VCaP (cell line): ENCODE results near the gene CADPS.
A peak's percentile ranks its signal among the peaks of the same experiment; 100 is the strongest.

Experiments used
- H3K27ac ChIP-seq: fragments of 450-650 bp; 2 replicates; pipeline ENCODE4 v1.5.1; 2017
- CTCF ChIP-seq: fragments of 450-650 bp; conservative IDR thresholded peaks from 2 replicates; pipeline ENCODE4 v1.5.1; 2017; ENCODE audit warnings: mild to moderate bottlenecking, moderate library complexity

The CADPS gene

DNA sequence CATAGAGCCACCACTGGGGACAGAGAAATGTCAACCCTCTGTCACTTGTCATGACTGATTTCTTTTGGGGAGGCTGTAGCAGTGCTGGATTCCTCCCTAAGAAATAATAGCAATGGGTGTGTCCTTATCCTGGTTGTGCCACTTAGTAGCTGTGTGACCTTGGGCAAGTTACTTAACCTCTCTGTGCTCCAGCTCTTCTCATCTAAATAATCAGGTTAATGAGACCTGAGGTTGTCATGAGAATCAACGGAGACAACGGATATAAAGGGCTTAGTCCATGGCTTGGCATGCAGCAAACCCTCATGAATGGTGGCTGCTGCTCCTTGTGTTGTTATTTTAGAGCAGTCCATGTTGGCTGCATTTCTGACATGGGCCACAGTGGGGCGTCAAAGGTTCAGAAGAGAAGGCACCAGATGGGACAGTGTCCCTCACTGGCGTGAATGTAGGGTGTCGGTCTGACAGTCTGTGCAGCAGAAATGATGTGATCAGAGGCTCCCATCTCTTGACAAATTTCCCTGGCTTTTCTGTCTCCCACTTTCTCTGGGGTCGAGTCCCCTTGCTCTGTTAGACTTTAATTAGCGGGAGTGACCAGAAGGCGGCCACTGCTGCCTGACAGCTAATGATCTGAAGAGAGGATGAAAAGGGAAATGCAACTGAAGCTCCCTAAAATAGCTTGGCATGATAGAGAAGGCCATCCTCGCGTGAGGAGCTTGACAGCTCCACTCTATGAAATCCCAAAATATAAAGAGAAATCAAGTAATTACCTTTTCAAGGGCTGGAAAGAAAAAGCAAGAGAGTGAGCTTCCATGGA, 209.4 kb downstream of the CADPS start:
- H3K27ac ChIP-seq, result peak overlapping the region; percentile 22; the same call in 1 of the 2 replicates
- TF ChIP-seq CTCF, result peak; percentile 93

DNA sequence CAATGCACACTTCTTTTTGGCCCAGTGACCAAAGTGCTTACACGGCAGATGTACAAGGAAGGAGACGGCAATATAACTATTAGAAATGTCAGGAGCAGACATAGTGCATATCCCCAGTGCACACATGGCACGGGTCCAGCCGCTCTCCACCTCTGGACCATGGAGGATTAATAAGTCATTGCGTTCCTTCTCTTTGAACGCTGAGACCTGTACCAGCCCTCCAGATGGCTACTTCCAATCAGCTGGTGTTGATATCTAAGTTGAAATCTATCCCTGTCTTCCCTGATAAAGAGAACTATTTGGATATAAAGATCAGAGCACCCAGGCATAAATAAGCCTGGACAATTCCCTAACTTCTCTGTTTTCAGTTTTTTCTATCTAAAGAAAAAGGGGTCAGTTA, 212.5 kb downstream of the CADPS start:
- TF ChIP-seq CTCF, result no peak
- no peak overlapping the region for H3K27ac ChIP-seq

DNA sequence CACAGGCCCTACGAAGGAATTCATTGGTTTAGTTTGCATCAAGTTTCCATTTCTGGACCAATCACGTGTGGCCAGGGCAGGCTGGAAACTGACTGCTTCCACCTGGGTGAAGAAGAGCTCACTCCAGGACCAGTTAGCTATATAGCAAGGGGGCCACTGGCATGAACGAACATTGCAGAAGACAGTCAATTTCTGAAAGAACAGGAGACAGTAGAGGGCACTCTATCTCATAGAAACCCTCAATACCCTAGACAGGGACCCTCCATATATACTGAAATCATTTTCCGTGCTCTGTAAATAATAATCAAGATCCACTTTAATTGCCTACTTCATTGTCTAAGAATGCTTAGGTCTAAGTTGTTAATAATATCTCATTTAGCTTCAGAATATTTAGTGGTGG, 215.6 kb downstream of the CADPS start:
- peak; percentile 38; the same call in 1 of the 2 replicates for TF ChIP-seq CTCF
- H3K27ac ChIP-seq, result no peak overlapping the region

DNA sequence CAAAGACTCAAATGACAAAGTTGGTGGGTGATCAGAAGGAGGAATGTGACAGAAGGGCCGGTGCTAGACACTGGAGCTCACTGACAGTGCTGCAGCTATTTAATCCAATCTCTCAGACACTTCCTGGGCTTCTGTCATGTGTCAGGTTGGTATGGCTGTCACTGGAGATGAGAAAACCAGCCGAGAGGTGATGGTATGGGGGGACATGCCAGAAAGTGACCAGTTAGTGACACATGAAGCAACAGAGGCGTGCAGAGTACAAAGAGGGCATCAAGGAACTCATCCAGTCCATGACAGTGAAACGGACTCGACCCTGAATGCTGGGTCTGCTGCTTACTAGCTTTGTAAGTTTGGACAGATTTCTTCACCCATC, 219.5 kb downstream of the CADPS start:
- no peak for TF ChIP-seq CTCF
- H3K27ac ChIP-seq, result no peak overlapping the region

DNA sequence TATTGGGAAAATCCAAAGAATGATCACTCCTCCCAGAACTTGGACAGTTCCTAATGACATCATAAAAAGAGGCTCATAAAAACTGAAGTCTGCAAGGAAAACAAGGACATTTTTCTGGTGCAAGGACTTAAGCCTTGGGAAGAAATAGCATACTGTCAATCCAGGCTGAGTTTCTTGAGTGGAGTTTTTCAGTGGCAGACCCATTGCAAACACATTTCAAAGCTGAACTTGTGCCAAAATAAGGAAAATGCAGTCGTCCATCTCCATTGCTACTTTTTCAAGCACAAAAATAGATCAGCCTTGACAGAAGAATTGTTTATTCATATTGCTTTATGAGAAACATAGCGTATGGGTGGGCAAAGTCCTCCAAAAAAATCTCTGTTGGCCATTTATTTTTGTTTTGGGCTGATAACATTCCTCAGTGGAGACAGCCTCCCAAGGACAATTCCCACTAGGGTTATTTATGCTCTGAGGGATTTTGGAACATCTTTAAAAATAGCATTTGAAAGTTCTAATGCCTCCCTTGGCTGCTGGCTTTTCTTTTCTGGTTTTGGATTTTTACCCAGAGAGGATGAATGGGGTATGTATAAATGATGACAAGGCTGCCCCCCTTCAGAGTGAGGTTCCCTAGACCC, 220.0 kb downstream of the CADPS start:
- no peak for TF ChIP-seq CTCF
- H3K27ac ChIP-seq, result no peak overlapping the region

- no peak for TF ChIP-seq CTCF
- H3K27ac ChIP-seq, result no peak overlapping the region
Observed at GRCh38 chr3:62653796-62654195, 221.4 kb downstream of the CADPS start.

- TF ChIP-seq CTCF, result no peak
- H3K27ac ChIP-seq, result no peak overlapping the region
Observed at GRCh38 chr3:62647711-62648110, 227.5 kb downstream of the CADPS start.
